ENCODE data around the gene SIN3B.

SIN3B gene

GRCh38 chr19:16847430-16847829 lies 18.2 kb downstream of the SIN3B start:
- DNase-seq (ENCODE audit: low spot score) (no peak), ATAC-seq (ENCODE audit: low read depth) (no peak; the same call in 2 of the 3 replicates)
- H3K4me1 ChIP-seq (ENCODE audit: insufficient read depth, poor library complexity, severe bottlenecking) = peaks cover 18% of the 10 kb centered on the region
- no peak overlapping the region for H3K27ac ChIP-seq (ENCODE audit: poor library complexity, severe bottlenecking)
- peaks cover 91% of the 10 kb centered on the region for H3K36me3 ChIP-seq (ENCODE audit: low read depth)
- H3K27me3 ChIP-seq (ENCODE audit: insufficient read depth, poor library complexity, severe bottlenecking) = no peaks in the 10 kb centered on the region
- H3K4me3 ChIP-seq (ENCODE audit: severe bottlenecking) = no peak overlapping the region
- no peak for TF ChIP-seq CTCF (IDR thresholded peaks at IDR 0.05; ENCODE audit: poor library complexity, severe bottlenecking)
- H3K9me3 ChIP-seq (ENCODE audit: severe bottlenecking) = no peaks in the 10 kb centered on the region

- peaks cover 18% of the 10 kb centered on the region for H3K4me1 ChIP-seq (ENCODE audit: insufficient read depth, poor library complexity, severe bottlenecking)
- no peaks in the 10 kb centered on the region for H3K9me3 ChIP-seq (ENCODE audit: severe bottlenecking)
- H3K36me3 ChIP-seq (ENCODE audit: low read depth) = peaks cover 91% of the 10 kb centered on the region
- no peak for TF ChIP-seq CTCF (IDR thresholded peaks at IDR 0.05; ENCODE audit: poor library complexity, severe bottlenecking)
- no peaks in the 10 kb centered on the region for H3K27me3 ChIP-seq (ENCODE audit: insufficient read depth, poor library complexity, severe bottlenecking)
- H3K4me3 ChIP-seq (ENCODE audit: severe bottlenecking) = no peak overlapping the region
- ATAC-seq (ENCODE audit: low read depth) = peak; percentile 63
- no peak for DNase-seq (ENCODE audit: low spot score)
- no peak overlapping the region for H3K27ac ChIP-seq (ENCODE audit: poor library complexity, severe bottlenecking)
Measured at GRCh38 chr19:16849168-16849567, 20.0 kb downstream of the SIN3B start.

- no peak overlapping the region for H3K27ac ChIP-seq (ENCODE audit: poor library complexity, severe bottlenecking)
- no peaks in the 10 kb centered on the region for H3K27me3 ChIP-seq (ENCODE audit: insufficient read depth, poor library complexity, severe bottlenecking)
- peaks cover 92% of the 10 kb centered on the region for H3K36me3 ChIP-seq (ENCODE audit: low read depth)
- DNase-seq (ENCODE audit: low spot score) (no peak), ATAC-seq (ENCODE audit: low read depth) (0 out of 3 replicates have a peak, but pooled peaks have one; percentile 19)
- no peaks in the 10 kb centered on the region for H3K9me3 ChIP-seq (ENCODE audit: severe bottlenecking)
- H3K4me3 ChIP-seq (ENCODE audit: severe bottlenecking) = no peak overlapping the region
- H3K4me1 ChIP-seq (ENCODE audit: insufficient read depth, poor library complexity, severe bottlenecking) = peaks cover 18% of the 10 kb centered on the region
- no peak for TF ChIP-seq CTCF (IDR thresholded peaks at IDR 0.05; ENCODE audit: poor library complexity, severe bottlenecking)
Measured at GRCh38 chr19:16850133-16850532, 20.9 kb downstream of the SIN3B start.

- Histone ChIP-seq H3K27ac (ENCODE audit: poor library complexity, severe bottlenecking) (no peak overlapping the region), H3K9me3 (ENCODE audit: severe bottlenecking) (no peaks in the 10 kb centered on the region), H3K27me3 (ENCODE audit: insufficient read depth, poor library complexity, severe bottlenecking) (no peaks in the 10 kb centered on the region), H3K4me1 (ENCODE audit: insufficient read depth, poor library complexity, severe bottlenecking) (peaks cover 18% of the 10 kb centered on the region), H3K36me3 (ENCODE audit: low read depth) (peaks cover 91% of the 10 kb centered on the region), H3K4me3 (ENCODE audit: severe bottlenecking) (no peak overlapping the region)
- DNase-seq (ENCODE audit: low spot score) (no peak), ATAC-seq (ENCODE audit: low read depth) (no peak)
- no peak for TF ChIP-seq CTCF (IDR thresholded peaks at IDR 0.05; ENCODE audit: poor library complexity, severe bottlenecking)
Measured at GRCh38 chr19:16851031-16851712, 22.0 kb downstream of the SIN3B start.

- ATAC-seq (ENCODE audit: low read depth) (no peak), DNase-seq (ENCODE audit: low spot score) (no peak)
- Histone ChIP-seq H3K36me3 (ENCODE audit: low read depth) (peaks cover 77% of the 10 kb centered on the region), H3K27ac (ENCODE audit: poor library complexity, severe bottlenecking) (no peak overlapping the region), H3K4me1 (ENCODE audit: insufficient read depth, poor library complexity, severe bottlenecking) (peaks cover 18% of the 10 kb centered on the region), H3K27me3 (ENCODE audit: insufficient read depth, poor library complexity, severe bottlenecking) (no peaks in the 10 kb centered on the region), H3K9me3 (ENCODE audit: severe bottlenecking) (no peaks in the 10 kb centered on the region), H3K4me3 (ENCODE audit: severe bottlenecking) (no peak overlapping the region)
- no peak for TF ChIP-seq CTCF (IDR thresholded peaks at IDR 0.05; ENCODE audit: poor library complexity, severe bottlenecking)
Measured at GRCh38 chr19:16853066-16853465, 23.9 kb downstream of the SIN3B start.

Data from RWPE2 (cell line).